HG03025 (cell line): ENCODE measurements around the gene DOK7.
"Not testable (repeated sequence)": the region's sequence is repeated elsewhere in the genome, so short reads cannot be mapped to it uniquely, and the experiment has no call there.

Experiments used
- ATAC-seq: cut with Tn5 transposase; IDR thresholded peaks from one replicate; pipeline ENCODE4 v1.9.1; 2021; ENCODE audit warnings: mild to moderate bottlenecking, moderate library complexity; ENCODE audit not compliant: unreplicated experiment, low FRiP score

The DOK7 gene

DNA sequence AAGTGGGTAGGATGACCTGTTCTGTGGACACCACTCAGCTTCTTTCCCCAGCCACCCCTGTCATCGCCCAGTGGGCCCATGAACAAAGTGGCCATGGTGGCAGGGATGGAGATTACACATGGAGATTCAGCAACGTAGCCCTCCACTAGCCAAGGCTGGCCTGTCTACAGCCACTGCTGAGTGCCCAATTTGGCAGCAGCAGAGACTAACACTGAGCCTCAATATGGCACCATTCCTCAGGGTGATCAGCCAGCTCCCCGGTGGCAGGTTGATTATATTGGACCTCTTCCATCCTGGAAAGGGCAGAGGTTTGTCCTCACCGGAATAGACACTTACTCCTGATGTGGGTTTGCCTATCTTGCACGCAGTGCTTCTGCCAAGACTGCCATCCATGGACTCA is 4.0 kb upstream of the DOK7 start:
- ATAC-seq = not testable (repeated sequence)

DNA sequence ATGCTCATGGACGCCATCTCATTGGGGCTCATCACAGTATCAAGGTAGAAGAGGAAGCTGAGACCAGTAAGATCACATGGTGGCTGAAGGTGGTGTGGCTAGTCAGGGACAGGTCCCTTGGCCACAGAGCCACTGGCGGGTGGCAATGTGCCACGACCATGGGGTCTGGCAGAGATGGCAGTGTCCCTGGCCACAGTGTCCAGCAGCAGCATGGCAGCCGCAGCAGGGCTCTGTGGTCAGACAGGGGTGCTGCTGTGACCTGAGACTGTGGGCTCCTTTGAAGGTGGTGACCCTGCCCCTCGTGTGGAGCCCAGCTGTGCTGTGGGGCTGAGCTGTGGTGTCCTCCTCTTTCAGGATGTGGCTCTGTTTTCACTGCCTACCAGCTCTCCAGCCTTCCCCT is 2.2 kb upstream of the DOK7 start:
- ATAC-seq = no peak

- no peak for ATAC-seq
These were observed 1.4 kb upstream of the DOK7 start for GRCh38 chr4:3461515-3462291.

DNA sequence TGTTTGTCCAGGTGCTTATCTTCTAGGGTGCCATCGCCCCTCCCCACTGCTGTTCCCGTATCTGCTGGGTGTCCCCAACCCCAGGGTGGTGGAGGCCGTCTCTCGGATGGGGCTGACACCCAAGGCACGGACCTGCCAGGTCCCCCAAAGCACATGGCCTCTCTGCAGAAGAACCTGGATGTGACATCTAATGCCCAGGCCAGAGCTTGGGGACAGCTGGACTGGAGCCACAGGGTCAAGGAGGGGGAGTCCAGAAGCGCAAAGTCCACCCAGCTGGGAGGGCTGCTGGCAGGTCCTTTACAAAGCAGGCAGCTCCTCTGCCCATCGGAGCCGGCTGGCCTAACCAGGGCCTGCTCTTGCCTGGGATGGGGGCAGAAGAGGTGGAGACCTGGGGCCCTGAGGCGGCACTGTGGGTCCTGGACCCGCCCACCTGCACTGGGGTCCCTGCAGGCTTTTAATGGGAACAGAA is 751 bp upstream of the DOK7 start:
- no peak for ATAC-seq

DNA sequence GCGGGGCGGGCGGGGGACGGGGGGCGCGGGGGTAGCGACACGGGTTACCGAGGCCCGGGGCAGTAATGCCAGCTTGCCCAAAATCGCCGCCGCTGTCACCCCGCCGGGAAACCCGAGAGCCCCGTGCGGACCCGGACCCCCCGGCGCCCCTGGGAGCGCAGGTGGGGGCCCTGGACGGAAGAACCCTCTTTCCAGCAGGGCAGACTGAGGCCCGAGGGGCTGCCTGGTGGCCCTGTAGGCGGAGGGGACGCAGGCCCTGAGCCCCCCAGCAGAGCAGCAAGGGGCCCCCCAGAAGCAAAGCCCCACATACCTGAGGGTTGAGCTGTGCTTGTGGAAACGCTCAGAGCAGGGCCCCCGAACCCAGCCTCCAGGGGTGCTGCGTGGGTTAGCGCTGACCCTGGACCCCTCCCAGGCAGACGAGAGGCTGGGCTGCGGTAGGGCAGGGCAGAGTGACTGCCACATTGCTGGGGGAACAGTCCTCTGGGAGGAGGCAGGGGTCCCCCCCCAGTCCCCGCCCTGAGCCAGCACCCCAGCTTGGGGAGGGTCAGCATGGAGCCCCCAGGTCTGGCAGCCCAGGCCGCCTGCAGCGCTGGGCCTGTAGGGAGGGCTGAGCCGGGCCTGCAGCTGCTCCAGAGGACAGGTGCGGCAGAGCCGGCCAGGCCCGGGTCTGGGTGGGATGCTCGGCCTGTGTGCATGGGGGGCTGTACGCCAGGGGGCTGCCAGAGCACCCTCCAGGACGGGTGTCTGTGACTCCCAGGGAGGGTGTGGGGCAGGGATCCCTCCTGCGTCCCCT is 646 bp downstream of the DOK7 start:
- no peak for ATAC-seq

DNA sequence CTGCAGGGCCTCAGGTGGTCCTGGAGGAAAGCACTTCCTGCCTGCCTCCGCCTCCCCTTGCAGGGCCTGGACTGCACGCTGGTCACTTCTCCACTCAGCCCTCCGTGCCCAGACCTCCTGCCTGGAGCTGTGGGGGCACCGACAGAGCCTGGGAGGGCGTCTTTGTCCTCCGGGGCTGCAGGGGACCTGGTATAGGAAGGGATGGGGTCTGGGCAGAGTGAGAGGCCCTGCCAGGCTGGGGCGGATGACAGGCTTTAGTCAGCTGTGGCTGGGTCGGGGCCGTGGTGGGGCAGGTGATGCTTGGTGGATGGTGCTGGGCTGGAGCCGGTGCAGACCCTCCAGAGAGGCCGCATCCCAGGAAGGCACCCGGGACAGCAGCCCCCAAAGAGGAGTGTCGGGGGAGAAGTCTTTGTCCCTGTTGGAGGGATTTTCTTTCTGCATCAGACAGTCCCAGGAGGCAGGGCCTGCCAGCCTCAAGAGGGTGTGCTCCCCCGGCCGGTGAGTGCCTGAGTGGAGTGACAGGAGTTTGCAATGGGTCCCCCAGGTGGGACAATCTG is 1.3 kb downstream of the DOK7 start:
- no peak for ATAC-seq

- no peak for ATAC-seq
These were observed 2.0 kb downstream of the DOK7 start for GRCh38 chr4:3464911-3465697.

GRCh38 chr4:3465698-3466671 is 2.9 kb downstream of the DOK7 start:
- ATAC-seq = no peak

- ATAC-seq = no peak
These were observed 3.8 kb downstream of the DOK7 start for GRCh38 chr4:3466691-3467600.

DNA sequence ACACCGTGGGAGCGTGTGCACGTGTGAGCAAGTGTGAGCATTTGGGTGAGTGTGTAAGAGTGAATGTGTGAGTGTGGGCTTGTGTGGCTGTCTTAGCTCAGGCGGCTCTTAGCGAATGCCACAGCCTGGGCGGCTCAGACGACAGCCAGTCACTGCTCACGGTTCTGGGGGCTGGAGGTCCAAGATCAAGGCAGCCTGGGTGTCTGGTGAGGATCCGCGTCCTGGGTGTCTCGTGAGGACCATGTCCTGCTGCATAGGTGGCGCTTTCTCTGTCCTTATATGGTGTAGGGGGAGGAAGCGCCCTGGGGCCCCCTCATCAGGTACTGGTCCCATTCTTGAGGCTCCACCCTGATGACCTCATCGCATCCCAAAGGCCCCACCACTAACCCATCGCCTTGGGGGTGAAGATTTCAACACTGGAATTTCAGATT is 4.5 kb downstream of the DOK7 start:
- ATAC-seq = no peak

DNA sequence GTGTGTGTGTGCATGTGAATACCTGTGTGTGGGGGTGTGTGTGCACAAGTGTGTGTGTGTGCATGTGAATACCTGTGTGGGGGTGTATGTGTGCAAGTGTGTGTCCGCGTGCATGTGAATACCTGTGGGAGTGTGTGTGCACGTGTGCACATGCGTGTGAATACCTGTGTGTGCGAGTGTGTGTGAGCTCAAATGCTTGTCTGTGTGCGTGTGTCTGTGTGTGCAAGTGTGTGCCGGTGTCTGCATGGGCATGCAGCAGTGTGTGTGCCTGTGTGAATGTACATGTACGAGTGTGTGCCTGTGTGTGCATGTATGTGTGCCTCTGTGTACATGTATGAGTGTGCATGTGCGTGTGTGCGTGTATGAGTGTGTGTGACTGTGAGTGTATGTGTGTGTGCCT is 5.0 kb downstream of the DOK7 start:
- ATAC-seq = no peak

GRCh38 chr4:3468804-3469203 is 5.7 kb downstream of the DOK7 start:
- no peak for ATAC-seq

- no peak for ATAC-seq
These were observed 6.5 kb downstream of the DOK7 start for GRCh38 chr4:3469386-3470243.

DNA sequence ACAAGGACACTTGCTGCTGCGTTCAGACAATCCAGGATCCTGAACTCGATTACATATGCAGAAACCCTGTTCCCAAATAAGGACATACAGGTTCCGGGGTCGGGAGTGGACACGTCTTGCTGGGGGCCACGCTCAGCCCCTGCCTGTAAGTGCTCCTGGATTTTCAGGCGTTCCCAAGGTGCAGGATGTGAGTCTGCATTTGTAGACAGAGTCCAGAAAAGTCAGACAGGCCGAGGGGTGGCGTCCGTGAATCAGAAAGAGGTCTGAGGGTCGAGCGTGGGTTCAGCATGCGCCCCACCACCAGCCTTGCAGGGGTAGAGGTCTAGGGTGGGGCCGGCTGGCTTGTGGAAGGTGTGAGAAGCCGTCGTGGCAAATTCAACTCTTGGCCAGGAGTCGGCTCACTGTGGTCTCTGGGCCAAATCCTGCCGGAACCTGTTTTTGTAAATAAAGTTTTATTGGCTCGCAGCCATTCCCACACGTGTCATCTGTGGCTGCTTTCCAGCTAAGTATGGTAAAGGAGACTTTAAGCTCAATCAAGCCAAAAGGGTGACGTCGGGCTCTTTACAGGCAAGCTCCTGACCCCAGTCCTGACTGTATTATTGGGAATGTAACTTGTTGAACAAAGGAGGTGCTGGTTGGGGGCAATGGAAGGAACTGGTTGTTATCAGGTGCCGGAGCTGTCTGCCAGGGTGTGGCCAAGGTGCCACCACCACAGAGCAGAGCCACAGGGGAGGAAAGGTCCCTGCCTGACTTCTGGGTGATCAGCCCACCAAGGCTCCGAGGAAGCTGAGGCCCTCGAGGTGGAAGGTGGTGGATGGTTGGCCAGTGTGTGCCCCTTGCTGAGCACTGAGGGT is 7.4 kb downstream of the DOK7 start:
- ATAC-seq = no peak

- no peak for ATAC-seq
These were observed 8.1 kb downstream of the DOK7 start for GRCh38 chr4:3471098-3471760.

DNA sequence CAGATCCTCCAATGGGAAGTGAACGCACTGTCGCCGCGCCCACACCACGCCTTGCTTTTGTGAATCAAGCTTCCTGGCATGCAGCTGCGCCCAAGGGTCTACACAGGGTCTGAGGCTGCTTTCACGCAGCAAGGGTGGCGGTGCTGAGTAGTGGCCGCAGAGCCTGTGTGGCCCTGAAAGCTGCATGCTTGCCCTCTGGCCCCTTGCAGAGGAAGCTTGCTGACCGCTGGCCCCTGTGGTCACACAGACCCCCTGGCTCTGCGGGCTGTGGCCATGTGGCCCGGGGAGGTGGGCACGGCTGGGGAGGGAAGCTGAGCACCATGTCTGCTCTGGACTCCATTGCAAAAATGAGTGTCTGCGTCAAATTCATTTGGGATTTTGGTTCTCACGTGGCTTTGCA is 8.8 kb downstream of the DOK7 start:
- ATAC-seq = no peak
